Loucy (cell line): ENCODE measurements around the gene MRPL51.

ENCODE experiments used
- CTCF ChIP-seq: fragments of 200-600 bp; sonication (generic); conservative IDR thresholded peaks from 2 replicates; pipeline ENCODE4 v1.5.1; 2014; ENCODE audit warnings: mild to moderate bottlenecking, antibody characterized with exemption, low read length
- EZH2phosphoT487 ChIP-seq: fragments of 200-600 bp; IDR thresholded peaks from 2 replicates; pipeline ENCODE4 v1.6.1; 2018; ENCODE audit warnings: antibody characterized with exemption, mild to moderate bottlenecking, moderate library complexity, borderline replicate concordance

DNA sequence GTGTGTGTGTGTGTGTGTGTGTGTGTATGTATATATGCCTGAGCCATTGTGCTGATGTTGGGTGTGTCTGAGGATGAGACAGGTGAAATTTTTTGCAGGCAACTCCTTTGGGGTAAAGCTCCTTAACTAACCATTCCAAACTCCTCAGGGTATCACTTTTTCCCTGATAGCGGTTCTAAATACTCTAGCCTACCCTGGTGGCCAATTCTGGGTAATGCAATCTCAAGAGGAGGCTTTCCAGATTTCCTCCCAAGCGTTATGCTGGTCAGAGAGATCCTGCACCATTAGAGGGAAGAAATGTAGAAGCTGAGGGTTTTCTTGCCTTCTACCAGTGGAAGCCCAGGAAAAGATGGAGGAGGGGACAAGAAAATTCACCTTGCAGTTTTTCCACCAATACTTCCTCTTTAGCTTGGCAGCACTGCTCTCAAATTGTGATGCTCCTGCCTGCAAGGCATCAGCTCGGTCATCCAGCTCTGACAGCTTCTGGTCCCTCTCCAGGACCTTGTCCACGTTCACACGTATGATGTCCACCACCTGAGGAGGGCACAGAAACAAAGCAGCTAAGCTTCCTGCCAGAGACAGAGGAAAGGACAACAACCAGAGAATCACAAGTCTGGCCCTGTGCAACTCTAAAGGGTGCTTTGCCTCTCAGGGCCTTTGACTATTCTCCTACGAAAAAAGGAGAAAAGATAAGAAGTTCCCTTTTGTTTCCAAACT lies 27.4 kb downstream of the MRPL51 start:
- TF ChIP-seq CTCF: peak; percentile 93
- TF ChIP-seq EZH2phosphoT487: no peak
